Prostate gland (tissue), 2 donors: ENCODE results near the gene KCNIP3. TPM values are rescaled to one million over a fixed set of nuclear protein-coding genes. Genes with fewer than 3 reads are reported as not detected.

ENCODE experiments used
- DNase-seq: peaks from one replicate; pipeline ENCODE4 v3.0.0-alpha.2; 2019; ENCODE audit warnings: low spot score
- H3K27ac ChIP-seq, 2 donors: fragments of 200-600 bp; sonication (generic); 2 replicates each; pipeline ENCODE4 v1.5.1; 2017 to 2019
- H3K27me3 ChIP-seq: fragments of 200-600 bp; sonication (generic); replicated peaks from 2 replicates; pipeline ENCODE4 v1.5.1; 2019; ENCODE audit not compliant: insufficient read depth
- H3K36me3 ChIP-seq, 2 donors: fragments of 200-600 bp; sonication (generic); 1 replicate in 1 of 2; 2 replicates in 1 of 2; pipeline versions ENCODE4 v1.5.1 to v1.8.1; 2017 to 2019
- H3K4me1 ChIP-seq: fragments of 200-600 bp; sonication (generic); replicated peaks from 2 replicates; pipeline ENCODE4 v1.5.1; 2019
- H3K4me3 ChIP-seq, 2 donors: fragments of 200-600 bp; sonication (generic); 2 replicates each; pipeline ENCODE4 v1.5.1; 2017 to 2019
- H3K9me3 ChIP-seq: fragments of 200-600 bp; sonication (generic); 2 replicates; pipeline ENCODE4 v1.5.1; 2017
- CTCF ChIP-seq, 4 experiments: fragments of 200-600 bp in 2 of 4; fragments of 450-650 bp in 2 of 4; sonication (generic) in 2 of 4; IDR thresholded peaks; 1 replicate in 3 of 4; 2 replicates in 1 of 4; pipeline ENCODE4 v1.5.1; 2016 to 2019; ENCODE audit warnings: antibody characterized with exemption in 4 of 4, mild to moderate bottlenecking in 2 of 4, moderate library complexity in 2 of 4
- POLR2A ChIP-seq: fragments of 450-650 bp; IDR thresholded peaks from one replicate; pipeline ENCODE4 v1.6.1; 2016; ENCODE audit warnings: antibody characterized with exemption, mild to moderate bottlenecking
- POLR2AphosphoS5 ChIP-seq: sonication (generic); formaldehyde crosslinking; IDR thresholded peaks from one replicate; pipeline ENCODE4 v1.6.1; 2017; ENCODE audit warnings: antibody characterized with exemption
- WGBS: methylation state at CpG from one replicate; pipeline ENCODE4 v1.1.5; 2018; 5-methylcytosine and 5-hydroxymethylcytosine counted together
- intact Hi-C: fragments of 100-400 bp; cut with DNase I; formaldehyde crosslinking; loops from one replicate; pipeline ENCODE4 v1.14.2; 2022
- total RNA-seq, 2 donors: library from RNA; depleted of rRNA; stranded (reverse); fragments of >200 nt; gene quantifications; one replicate each; pipeline ENCODE4 v1.1.0, GENCODE V29; 2016

KCNIP3 gene
- total RNA-seq, 2 donors from 2014 or later, result 5.1 to 63.8 TPM

- no peak overlapping the region for H3K27ac ChIP-seq
- no peaks in the 10 kb centered on the region for H3K9me3 ChIP-seq
- DNase-seq, result no peak
- H3K36me3 ChIP-seq, result no peaks in the 10 kb centered on the region
- H3K4me1 ChIP-seq, result peaks cover 2% of the 10 kb centered on the region
- H3K4me3 ChIP-seq, result no peak overlapping the region
- WGBS, result 90% methylated on average over 12 of the region's 12 CpGs
- intact Hi-C loops, result loop anchor here (10.0 kb wide), 1 partner anchor 139 kb away; the partner anchor contains the start of gene ZNF892
- H3K27me3 ChIP-seq, result no peaks in the 10 kb centered on the region
- TF ChIP-seq CTCF (IDR thresholded peaks at IDR 0.05) (no peak), POLR2AphosphoS5 (no peak), POLR2A (no peak)
These were observed 47.1 kb downstream of the KCNIP3 start for GRCh38 chr2:95344215-95344583.

GRCh38 chr2:95344656-95345055 lies 47.5 kb downstream of the KCNIP3 start:
- H3K27ac ChIP-seq, result no peak overlapping the region

GRCh38 chr2:95345081-95345562 lies 48.0 kb downstream of the KCNIP3 start:
- 19% methylated on average over 24 of the region's 24 CpGs for WGBS
- no peaks in the 10 kb centered on the region for H3K36me3 ChIP-seq
- intact Hi-C loops, result loop anchor here (5.0 to 10.0 kb wide), 4 partner anchors 42 to 382 kb away; partner anchors contain the start of genes FAHD2A and ZNF892
- H3K27me3 ChIP-seq, result no peaks in the 10 kb centered on the region
- no peak for DNase-seq
- peaks cover 2% of the 10 kb centered on the region for H3K4me1 ChIP-seq
- peak overlapping the region; percentile 60 to 77 for H3K27ac ChIP-seq
- H3K4me3 ChIP-seq, result peak overlapping the region; percentile 44 to 57
- no peak for TF ChIP-seq CTCF (IDR thresholded peaks at IDR 0.05)
- TF ChIP-seq POLR2A, result no peak
- TF ChIP-seq POLR2AphosphoS5, result no peak
- no peaks in the 10 kb centered on the region for H3K9me3 ChIP-seq

More at GRCh38 chr2:95344656-95345055, 47.5 kb downstream of the KCNIP3 start:
- intact Hi-C loops, result loop anchor here (5.0 to 10.0 kb wide), 4 partner anchors 43 to 383 kb away; partner anchors contain the start of genes FAHD2A and ZNF892
- WGBS, result 88% methylated on average over 4 of the region's 4 CpGs
- no peak for DNase-seq
- Histone ChIP-seq H3K4me3 (no peak overlapping the region), H3K36me3 (no peaks in the 10 kb centered on the region), H3K27me3 (no peaks in the 10 kb centered on the region), H3K9me3 (no peaks in the 10 kb centered on the region), H3K4me1 (peaks cover 2% of the 10 kb centered on the region)
- TF ChIP-seq POLR2AphosphoS5 (no peak), POLR2A (no peak), CTCF (IDR thresholded peaks at IDR 0.05) (no peak)

GRCh38 chr2:95345563-95346230 lies 48.5 kb downstream of the KCNIP3 start:
- WGBS, result under 1% methylated on average over 65 of the region's 65 CpGs
- Histone ChIP-seq H3K27ac (peak overlapping the region; percentile 60 to 77), H3K27me3 (no peaks in the 10 kb centered on the region), H3K9me3 (no peaks in the 10 kb centered on the region), H3K4me1 (peaks cover 2% of the 10 kb centered on the region), H3K36me3 (no peaks in the 10 kb centered on the region), H3K4me3 (peak overlapping the region; percentile 44 to 57)
- TF ChIP-seq CTCF (IDR thresholded peaks at IDR 0.05), result peak; percentile 43 to 92 (median 78)
- no peak for TF ChIP-seq POLR2AphosphoS5
- intact Hi-C loops, result loop anchor here (5.0 to 10.0 kb wide), 4 partner anchors 42 to 382 kb away; partner anchors contain the start of genes FAHD2A and ZNF892
- DNase-seq, result peak; percentile 77
